PC-3 (cell line): ENCODE data around the gene STX2. TPM values are rescaled to one million over a fixed set of nuclear protein-coding genes. Genes with fewer than 3 reads are reported as not detected.

Experiments
- ATAC-seq: fragments of 200-7000 bp; cut with Tn5 transposase; 2 replicates; pipeline ENCODE4 v1.9.1; 2020; ENCODE audit warnings: mild to moderate bottlenecking, moderate library complexity
- BruUV-seq: library from RNA; stranded (reverse); fragments of 400-500 nt; replicated peaks from 2 replicates; lab custom pipeline; 2021; lab: Mats Ljungman, UMichigan
- CTCF ChIA-PET: fragments of 300-600 bp; sonication (Branson Sonifier 250); formaldehyde crosslinking; loops from one replicate; lab custom pipeline; 2022; ENCODE audit warnings: antibody characterized with exemption; lab: Charles Lee
- POLR2A ChIA-PET: fragments of 300-600 bp; sonication (Branson Sonifier 250); formaldehyde crosslinking; loops from one replicate; lab custom pipeline; 2022; ENCODE audit warnings: antibody characterized with exemption; ENCODE audit not compliant: unreplicated experiment; lab: Charles Lee
- DNase-seq: peaks from one replicate; pipeline ENCODE4 v3.0.0-alpha.2; 2015
- H2AFZ ChIP-seq: fragments of 300-600 bp; sonication (generic); 2 replicates; pipeline ENCODE4 v1.6.0; 2016; ENCODE audit warnings: antibody characterized with exemption, low read length
- H3F3A ChIP-seq: fragments of 300-600 bp; sonication (generic); one replicate; pipeline ENCODE4 v1.6.0; 2017; ENCODE audit warnings: antibody characterized with exemption, low read length, control low read depth, mild to moderate bottlenecking; ENCODE audit not compliant: unreplicated experiment
- H3K27ac ChIP-seq: fragments of 300-600 bp; sonication (generic); 2 replicates; pipeline ENCODE4 v1.5.1; 2016; ENCODE audit warnings: mild to moderate bottlenecking, low read length
- H3K27me3 ChIP-seq: fragments of 300-600 bp; sonication (generic); 2 replicates; pipeline ENCODE4 v1.6.1; 2016; ENCODE audit warnings: low read length, mixed read lengths
- H3K36me3 ChIP-seq: fragments of 300-600 bp; sonication (generic); 2 replicates; pipeline ENCODE4 v1.6.1; 2016; ENCODE audit warnings: low read depth, mixed run types, low read length, mixed read lengths
- H3K4me1 ChIP-seq: fragments of 300-600 bp; sonication (generic); 2 replicates; pipeline ENCODE4 v1.5.1; 2016; ENCODE audit warnings: low read length; ENCODE audit not compliant: insufficient read depth
- H3K4me2 ChIP-seq: fragments of 300-600 bp; sonication (generic); 2 replicates; pipeline ENCODE4 v1.6.0; 2016; ENCODE audit warnings: low read length
- H3K4me3 ChIP-seq: fragments of 300-600 bp; sonication (generic); 2 replicates; pipeline ENCODE4 v1.5.1; 2016; ENCODE audit warnings: mild to moderate bottlenecking, low read length, mixed read lengths
- H3K79me2 ChIP-seq: fragments of 300-600 bp; sonication (generic); 2 replicates; pipeline ENCODE4 v1.6.1; 2017; ENCODE audit warnings: low read length, mixed read lengths
- H3K9ac ChIP-seq: fragments of 300-600 bp; sonication (generic); 2 replicates; pipeline ENCODE4 v1.6.0; 2016; ENCODE audit warnings: mild to moderate bottlenecking, low read length
- H3K9me2 ChIP-seq: fragments of 300-600 bp; sonication (generic); replicated peaks from 2 replicates; pipeline ENCODE4 v1.6.1; 2016; ENCODE audit warnings: mixed run types, low read length, mixed read lengths
- H3K9me3 ChIP-seq: fragments of 300-600 bp; sonication (generic); 2 replicates; pipeline ENCODE4 v1.6.1; 2016; ENCODE audit warnings: low read length, mixed read lengths
- H4K20me1 ChIP-seq: fragments of 300-600 bp; sonication (generic); 2 replicates; pipeline ENCODE4 v1.6.1; 2016; ENCODE audit warnings: low read length, mixed read lengths
- CTCF ChIP-seq: fragments of 300-600 bp; sonication (generic); conservative IDR thresholded peaks from 2 replicates; pipeline ENCODE4 v1.5.1; 2017; ENCODE audit warnings: antibody characterized with exemption, low read depth, mild to moderate bottlenecking, low read length
- EZH2 ChIP-seq: fragments of 300-600 bp; sonication (generic); IDR thresholded peaks from one replicate; pipeline ENCODE4 v1.6.1; 2017; ENCODE audit warnings: antibody characterized with exemption, mild to moderate bottlenecking, low read length; ENCODE audit not compliant: unreplicated experiment
- EZH2phosphoT487 ChIP-seq: fragments of 300-600 bp; sonication (generic); IDR thresholded peaks from 2 replicates; pipeline ENCODE4 v1.6.1; 2018; ENCODE audit warnings: mild to moderate bottlenecking, antibody characterized with exemption, low read length, borderline replicate concordance
- intact Hi-C: fragments of 100-400 bp; cut with micrococcal nuclease; formaldehyde crosslinking; loops from 2 replicates; pipeline ENCODE4 v1.9.0; 2023
- total RNA-seq: library from RNA; depleted of rRNA; stranded (reverse); fragments of >200 nt; gene quantifications from 2 replicates; pipeline ENCODE4 v1.2.3, GENCODE V29; 2014

The STX2 gene
- total RNA-seq, 1 experiment from 2014 or later: 18.2 TPM

GRCh38 chr12:130818272-130818634 is 20.8 kb downstream of the STX2 start:
- ATAC-seq: peak; percentile 35
- intact Hi-C loops: loop anchor here (5.0 kb wide), 1 partner anchor 41 kb away; no protein-coding TSS in a partner anchor
- DNase-seq: no peak
- Histone ChIP-seq H3K36me3 (peaks cover 1% of the 10 kb centered on the region; the same call in 1 of the 2 replicates), H3K79me2 (no peaks in the 10 kb centered on the region), H2AFZ (peak overlapping the region; percentile 90), H3K9me2 (no peaks in the 10 kb centered on the region), H3K4me2 (peak overlapping the region; percentile 86), H4K20me1 (no peaks in the 10 kb centered on the region), H3K9ac (peak overlapping the region; percentile 19), H3K9me3 (no peaks in the 10 kb centered on the region), H3K27ac (peak overlapping the region; percentile 60), H3K4me3 (peak overlapping the region; percentile 64), H3K27me3 (no peaks in the 10 kb centered on the region), H3F3A (peaks cover 3% of the 10 kb centered on the region), H3K4me1 (peaks cover 11% of the 10 kb centered on the region; the same call in 1 of the 2 replicates)
- POLR2A ChIA-PET: interaction anchor here (0.6 kb wide), 1 partner anchor 17 kb away, joined by 8 read pairs; no protein-coding TSS in a partner anchor
- TF ChIP-seq CTCF (no peak), EZH2phosphoT487 (no peak), EZH2 (no peak)
- BruUV-seq: no TSS peak
- CTCF ChIA-PET: interaction anchor here (0.6 kb wide), 1 partner anchor 71 kb away, joined by 6 read pairs; no protein-coding TSS in a partner anchor

- Histone ChIP-seq H3K79me2 (no peaks in the 10 kb centered on the region), H3K27me3 (no peaks in the 10 kb centered on the region), H3K4me1 (peaks cover 11% of the 10 kb centered on the region; the same call in 1 of the 2 replicates), H3K36me3 (no peaks in the 10 kb centered on the region; the same call in 1 of the 2 replicates), H3K27ac (no peak overlapping the region), H2AFZ (no peak overlapping the region), H3K9me2 (no peaks in the 10 kb centered on the region), H4K20me1 (no peaks in the 10 kb centered on the region), H3F3A (peaks cover 3% of the 10 kb centered on the region), H3K9ac (no peak overlapping the region), H3K4me3 (no peak overlapping the region), H3K4me2 (no peak overlapping the region), H3K9me3 (no peaks in the 10 kb centered on the region)
- ChIA-PET CTCF (interaction anchor here (0.6 kb wide), 1 partner anchor 71 kb away, joined by 6 read pairs; no protein-coding TSS in a partner anchor), POLR2A (interaction anchor here (0.6 kb wide), 1 partner anchor 16 kb away, joined by 8 read pairs; no protein-coding TSS in a partner anchor)
- intact Hi-C loops: loop anchor here (5.0 kb wide), 1 partner anchor 41 kb away; no protein-coding TSS in a partner anchor
- no TSS peak for BruUV-seq
- TF ChIP-seq EZH2 (no peak), EZH2phosphoT487 (no peak), CTCF (no peak)
- no peak for DNase-seq
- ATAC-seq: no peak
These were observed 21.2 kb downstream of the STX2 start for GRCh38 chr12:130817804-130818203.

- DNase-seq (no peak), ATAC-seq (no peak)
- Histone ChIP-seq H3K4me3 (no peak overlapping the region), H3K36me3 (no peaks in the 10 kb centered on the region), H3K27ac (no peak overlapping the region), H2AFZ (no peak overlapping the region), H3K4me1 (peaks cover 11% of the 10 kb centered on the region; the same call in 1 of the 2 replicates), H3K79me2 (no peaks in the 10 kb centered on the region), H4K20me1 (no peaks in the 10 kb centered on the region), H3K4me2 (no peak overlapping the region), H3F3A (peaks cover 3% of the 10 kb centered on the region), H3K9ac (no peak overlapping the region), H3K9me2 (no peaks in the 10 kb centered on the region), H3K9me3 (no peaks in the 10 kb centered on the region), H3K27me3 (no peaks in the 10 kb centered on the region)
- no TSS peak for BruUV-seq
- POLR2A ChIA-PET: no interaction called here
- TF ChIP-seq CTCF (no peak), EZH2 (no peak), EZH2phosphoT487 (no peak)
- CTCF ChIA-PET: no interaction called here
- intact Hi-C loops: loop anchor here (5.0 kb wide), 1 partner anchor 39 kb away; no protein-coding TSS in a partner anchor
These were observed 23.0 kb downstream of the STX2 start for GRCh38 chr12:130816097-130816496.
